ENCODE measurements around the gene ID3. TPM values are rescaled to one million over a fixed set of nuclear protein-coding genes. Genes with fewer than 3 reads are reported as not detected.

ID3 gene
- polyA plus RNA-seq, 1 donor from 2014 or later: 8.0 TPM

DNA sequence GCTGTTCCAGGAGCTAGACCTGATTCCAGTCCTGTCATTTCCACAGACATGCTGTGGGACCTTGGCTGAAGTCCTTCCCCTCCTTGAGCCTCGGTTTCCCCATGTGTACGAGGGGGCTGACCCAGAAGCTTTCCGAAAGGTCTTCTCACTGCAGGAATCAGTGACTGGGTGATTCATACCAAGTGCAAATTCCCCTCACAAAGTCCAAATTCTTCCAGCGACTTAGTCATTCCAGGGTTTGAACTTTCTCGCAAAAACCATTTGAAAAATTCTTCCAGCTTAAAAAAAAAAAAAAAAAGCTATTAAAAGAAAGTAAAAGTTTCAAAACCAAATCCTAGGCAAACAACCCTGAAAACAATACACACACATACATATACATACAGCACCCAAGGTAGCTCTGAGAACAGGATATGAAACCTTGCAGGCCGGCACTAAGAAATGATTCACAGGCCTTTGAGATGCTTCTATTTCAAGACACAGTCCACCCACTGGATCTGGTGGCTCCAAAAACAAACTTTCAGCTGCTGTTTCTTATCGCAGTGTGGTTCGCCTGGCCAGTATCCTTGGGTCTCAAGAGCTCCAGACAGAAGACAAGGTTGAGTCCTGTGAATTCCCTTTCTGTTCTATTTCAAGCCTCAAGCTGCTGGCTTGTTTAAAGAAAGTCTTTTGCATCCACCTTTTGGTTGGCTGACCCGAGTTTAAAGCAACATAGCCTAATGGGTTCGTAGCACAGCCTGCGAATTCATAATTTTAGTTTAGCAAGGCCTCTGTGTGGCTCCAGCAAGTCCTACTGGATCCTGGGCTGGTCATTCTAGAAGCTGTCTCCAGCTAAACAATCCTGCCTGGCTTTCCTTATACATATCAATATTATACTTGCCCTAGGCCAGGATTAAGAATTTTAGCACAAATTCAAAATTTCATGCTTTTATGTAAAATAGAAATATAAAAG lies 18.0 kb upstream of the ID3 start:
- Histone ChIP-seq H4K20me1 (ENCODE audit: insufficient read depth) (no peaks in the 10 kb centered on the region), H3K9me3 (ENCODE audit: low read length) (no peaks in the 10 kb centered on the region), H3K36me3 (ENCODE audit: insufficient read depth, low read length) (no peaks in the 10 kb centered on the region), H2AFZ (ENCODE audit: low read depth, low read length) (no peak overlapping the region), H3K27ac (ENCODE audit: low read length) (no peak overlapping the region), H3K9me2 (ENCODE audit: insufficient read depth, low read length) (no peaks in the 10 kb centered on the region), H3K4me3 (ENCODE audit: low read length) (no peak overlapping the region), H3K4me2 (ENCODE audit: low read length) (no peak overlapping the region), H3K79me2 (replicated peaks; ENCODE audit: insufficient read depth, low read length) (no peaks in the 10 kb centered on the region), H3F3A (ENCODE audit: insufficient read depth, low read length, poor library complexity, severe bottlenecking) (no peaks in the 10 kb centered on the region), H3K27me3 (ENCODE audit: insufficient read depth, low read depth, low read length) (no peaks in the 10 kb centered on the region), H3K9ac (ENCODE audit: low read length) (no peak overlapping the region)
- TF ChIP-seq, protein P1, sequence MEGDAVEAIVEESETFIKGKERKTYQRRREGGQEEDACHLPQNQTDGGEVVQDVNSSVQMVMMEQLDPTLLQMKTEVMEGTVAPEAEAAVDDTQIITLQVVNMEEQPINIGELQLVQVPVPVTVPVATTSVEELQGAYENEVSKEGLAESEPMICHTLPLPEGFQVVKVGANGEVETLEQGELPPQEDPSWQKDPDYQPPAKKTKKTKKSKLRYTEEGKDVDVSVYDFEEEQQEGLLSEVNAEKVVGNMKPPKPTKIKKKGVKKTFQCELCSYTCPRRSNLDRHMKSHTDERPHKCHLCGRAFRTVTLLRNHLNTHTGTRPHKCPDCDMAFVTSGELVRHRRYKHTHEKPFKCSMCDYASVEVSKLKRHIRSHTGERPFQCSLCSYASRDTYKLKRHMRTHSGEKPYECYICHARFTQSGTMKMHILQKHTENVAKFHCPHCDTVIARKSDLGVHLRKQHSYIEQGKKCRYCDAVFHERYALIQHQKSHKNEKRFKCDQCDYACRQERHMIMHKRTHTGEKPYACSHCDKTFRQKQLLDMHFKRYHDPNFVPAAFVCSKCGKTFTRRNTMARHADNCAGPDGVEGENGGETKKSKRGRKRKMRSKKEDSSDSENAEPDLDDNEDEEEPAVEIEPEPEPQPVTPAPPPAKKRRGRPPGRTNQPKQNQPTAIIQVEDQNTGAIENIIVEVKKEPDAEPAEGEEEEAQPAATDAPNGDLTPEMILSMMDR (IDR thresholded peaks at IDR 0.05; ENCODE audit: poor library complexity, severe bottlenecking): no peak
- no peak for TF ChIP-seq SMC3 (conservative IDR thresholded peaks at IDR 0.05; ENCODE audit: poor library complexity)
- TF ChIP-seq EZH2 (IDR thresholded peaks at IDR 0.05; ENCODE audit: borderline replicate concordance, insufficient read depth, low read length, poor library complexity, severe bottlenecking): no peak
- TF ChIP-seq, protein P2, sequence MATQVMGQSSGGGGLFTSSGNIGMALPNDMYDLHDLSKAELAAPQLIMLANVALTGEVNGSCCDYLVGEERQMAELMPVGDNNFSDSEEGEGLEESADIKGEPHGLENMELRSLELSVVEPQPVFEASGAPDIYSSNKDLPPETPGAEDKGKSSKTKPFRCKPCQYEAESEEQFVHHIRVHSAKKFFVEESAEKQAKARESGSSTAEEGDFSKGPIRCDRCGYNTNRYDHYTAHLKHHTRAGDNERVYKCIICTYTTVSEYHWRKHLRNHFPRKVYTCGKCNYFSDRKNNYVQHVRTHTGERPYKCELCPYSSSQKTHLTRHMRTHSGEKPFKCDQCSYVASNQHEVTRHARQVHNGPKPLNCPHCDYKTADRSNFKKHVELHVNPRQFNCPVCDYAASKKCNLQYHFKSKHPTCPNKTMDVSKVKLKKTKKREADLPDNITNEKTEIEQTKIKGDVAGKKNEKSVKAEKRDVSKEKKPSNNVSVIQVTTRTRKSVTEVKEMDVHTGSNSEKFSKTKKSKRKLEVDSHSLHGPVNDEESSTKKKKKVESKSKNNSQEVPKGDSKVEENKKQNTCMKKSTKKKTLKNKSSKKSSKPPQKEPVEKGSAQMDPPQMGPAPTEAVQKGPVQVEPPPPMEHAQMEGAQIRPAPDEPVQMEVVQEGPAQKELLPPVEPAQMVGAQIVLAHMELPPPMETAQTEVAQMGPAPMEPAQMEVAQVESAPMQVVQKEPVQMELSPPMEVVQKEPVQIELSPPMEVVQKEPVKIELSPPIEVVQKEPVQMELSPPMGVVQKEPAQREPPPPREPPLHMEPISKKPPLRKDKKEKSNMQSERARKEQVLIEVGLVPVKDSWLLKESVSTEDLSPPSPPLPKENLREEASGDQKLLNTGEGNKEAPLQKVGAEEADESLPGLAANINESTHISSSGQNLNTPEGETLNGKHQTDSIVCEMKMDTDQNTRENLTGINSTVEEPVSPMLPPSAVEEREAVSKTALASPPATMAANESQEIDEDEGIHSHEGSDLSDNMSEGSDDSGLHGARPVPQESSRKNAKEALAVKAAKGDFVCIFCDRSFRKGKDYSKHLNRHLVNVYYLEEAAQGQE (IDR thresholded peaks at IDR 0.05; ENCODE audit: borderline replicate concordance): no peak
- no peak for TF ChIP-seq MXI1 (conservative IDR thresholded peaks at IDR 0.05; ENCODE audit: poor library complexity, severe bottlenecking)
- TF ChIP-seq RAD21 (conservative IDR thresholded peaks at IDR 0.05): no peak
- no peak for TF ChIP-seq POLR2AphosphoS5 (IDR thresholded peaks at IDR 0.05)
- no peak for TF ChIP-seq EP300 (conservative IDR thresholded peaks at IDR 0.05; ENCODE audit: poor library complexity, severe bottlenecking)
- no peak for TF ChIP-seq TAF1 (IDR thresholded peaks at IDR 0.05; ENCODE audit: low read depth)

DNA sequence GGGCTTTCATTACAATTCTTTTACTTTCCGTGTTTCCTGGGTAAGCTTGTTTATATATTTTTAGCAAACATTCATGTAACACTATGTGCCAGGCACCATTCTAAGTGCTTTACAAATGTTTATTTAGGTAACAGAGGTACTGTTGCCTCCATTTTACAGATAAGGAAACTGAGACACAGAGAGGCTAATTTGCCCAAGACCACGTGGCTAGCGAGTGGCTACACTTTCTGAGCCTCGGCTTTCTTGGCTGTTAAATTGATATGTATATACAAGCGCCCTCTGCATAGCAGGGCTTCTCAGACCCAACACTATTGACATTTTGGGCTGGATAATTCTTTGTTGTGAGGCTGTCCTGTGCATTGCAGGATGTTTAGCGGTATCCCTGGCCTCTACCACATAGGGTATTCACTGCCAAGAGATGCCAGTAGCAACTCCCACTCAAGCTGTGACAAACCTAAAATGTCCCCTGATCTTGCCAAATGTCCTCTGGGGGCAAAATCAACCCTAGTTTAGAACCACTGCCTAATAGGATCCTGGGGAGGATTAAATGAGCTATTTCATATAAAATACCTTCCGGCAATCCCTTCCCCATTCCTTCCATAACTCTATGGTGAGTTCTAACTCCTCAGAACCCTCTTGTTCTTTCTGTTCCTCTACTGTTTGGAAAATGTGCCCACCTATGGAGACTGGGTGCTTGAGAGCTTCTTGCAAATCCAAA lies 17.2 kb upstream of the ID3 start:
- H4K20me1 ChIP-seq (ENCODE audit: insufficient read depth): no peaks in the 10 kb centered on the region
- no peaks in the 10 kb centered on the region for H3K9me2 ChIP-seq (ENCODE audit: insufficient read depth, low read length)
- H2AFZ ChIP-seq (ENCODE audit: low read depth, low read length): no peak overlapping the region
- no peaks in the 10 kb centered on the region for H3K79me2 ChIP-seq (replicated peaks; ENCODE audit: insufficient read depth, low read length)
- no peaks in the 10 kb centered on the region for H3K36me3 ChIP-seq (ENCODE audit: insufficient read depth, low read length)
- H3K27ac ChIP-seq (ENCODE audit: low read length): no peak overlapping the region
- no peak for TF ChIP-seq POLR2AphosphoS5 (IDR thresholded peaks at IDR 0.05)
- TF ChIP-seq EP300 (conservative IDR thresholded peaks at IDR 0.05; ENCODE audit: poor library complexity, severe bottlenecking): no peak
- TF ChIP-seq, protein P2 (IDR thresholded peaks at IDR 0.05; ENCODE audit: borderline replicate concordance): no peak
- no peak for TF ChIP-seq EZH2 (IDR thresholded peaks at IDR 0.05; ENCODE audit: borderline replicate concordance, insufficient read depth, low read length, poor library complexity, severe bottlenecking)
- no peak for TF ChIP-seq SMC3 (conservative IDR thresholded peaks at IDR 0.05; ENCODE audit: poor library complexity)
- TF ChIP-seq TAF1 (IDR thresholded peaks at IDR 0.05; ENCODE audit: low read depth): no peak
- no peak for TF ChIP-seq MXI1 (conservative IDR thresholded peaks at IDR 0.05; ENCODE audit: poor library complexity, severe bottlenecking)
- no peak for TF ChIP-seq RAD21 (conservative IDR thresholded peaks at IDR 0.05)
- TF ChIP-seq, protein P1 (IDR thresholded peaks at IDR 0.05; ENCODE audit: poor library complexity, severe bottlenecking): no peak
- H3K4me3 ChIP-seq (ENCODE audit: low read length): no peak overlapping the region
- no peaks in the 10 kb centered on the region for H3K27me3 ChIP-seq (ENCODE audit: insufficient read depth, low read depth, low read length)
- no peaks in the 10 kb centered on the region for H3K9me3 ChIP-seq (ENCODE audit: low read length)
- H3F3A ChIP-seq (ENCODE audit: insufficient read depth, low read length, poor library complexity, severe bottlenecking): no peaks in the 10 kb centered on the region
- no peak overlapping the region for H3K4me2 ChIP-seq (ENCODE audit: low read length)
- H3K9ac ChIP-seq (ENCODE audit: low read length): no peak overlapping the region

All from neural cell (in vitro differentiated cells).